GM21447 (cell line): Measurements from ENCODE around the gene SMARCAL1.

Source experiments
- ATAC-seq: cut with Tn5 transposase; IDR thresholded peaks from one replicate; pipeline ENCODE4 v1.9.1; 2021; ENCODE audit not compliant: unreplicated experiment

SMARCAL1 gene

GRCh38 chr2:216473187-216473586, 60.9 kb downstream of the SMARCAL1 start:
- no peak for ATAC-seq

- ATAC-seq: peak; percentile 85
Measured at GRCh38 chr2:216474925-216475670, 62.8 kb downstream of the SMARCAL1 start.

- ATAC-seq: no peak
Measured at GRCh38 chr2:216475767-216476166, 63.5 kb downstream of the SMARCAL1 start.

- no peak for ATAC-seq
Measured at GRCh38 chr2:216477283-216478035, 65.2 kb downstream of the SMARCAL1 start.

- no peak for ATAC-seq
Measured at GRCh38 chr2:216478151-216478550, 65.9 kb downstream of the SMARCAL1 start.

- ATAC-seq: no peak
Measured at GRCh38 chr2:216478791-216479190, 66.5 kb downstream of the SMARCAL1 start.

- ATAC-seq: no peak
Measured at GRCh38 chr2:216480221-216480620, 67.9 kb downstream of the SMARCAL1 start.

GRCh38 chr2:216482640-216483039, 70.4 kb downstream of the SMARCAL1 start:
- ATAC-seq: no peak

GRCh38 chr2:216485237-216485636, 73.0 kb downstream of the SMARCAL1 start:
- ATAC-seq: no peak

GRCh38 chr2:216485745-216486144, 73.5 kb downstream of the SMARCAL1 start:
- ATAC-seq: no peak

- no peak for ATAC-seq
Measured at GRCh38 chr2:216486271-216486670, 74.0 kb downstream of the SMARCAL1 start.

- no peak for ATAC-seq
Measured at GRCh38 chr2:216486708-216487107, 74.4 kb downstream of the SMARCAL1 start.

- ATAC-seq: no peak
Measured at GRCh38 chr2:216490061-216490460, 77.8 kb downstream of the SMARCAL1 start.

GRCh38 chr2:216491793-216492596, 79.7 kb downstream of the SMARCAL1 start:
- peak; percentile 84 for ATAC-seq

GRCh38 chr2:216492597-216493333, 80.5 kb downstream of the SMARCAL1 start:
- ATAC-seq: no peak

GRCh38 chr2:216493334-216493685, 81.0 kb downstream of the SMARCAL1 start:
- no peak for ATAC-seq

- ATAC-seq: no peak
Measured at GRCh38 chr2:216495656-216496055, 83.4 kb downstream of the SMARCAL1 start.

GRCh38 chr2:216497382-216498069, 85.2 kb downstream of the SMARCAL1 start:
- ATAC-seq: no peak

- no peak for ATAC-seq
Measured at GRCh38 chr2:216498070-216498378, 85.7 kb downstream of the SMARCAL1 start.
